ES-I3 (cell line): ENCODE data around the gene GALNT16.
"Not testable (repeated sequence)": the region's sequence is repeated elsewhere in the genome, so short reads cannot be mapped to it uniquely, and the experiment has no call there.

Source experiments
- H3K36me3 ChIP-seq: 2 replicates; pipeline ENCODE4 v1.6.1; 2013; ENCODE audit warnings: mild to moderate bottlenecking, low read length, control low read depth, moderate library complexity; ENCODE audit not compliant: insufficient read depth
- H3K4me1 ChIP-seq: 2 replicates; pipeline ENCODE4 v1.6.1; 2013; ENCODE audit warnings: mild to moderate bottlenecking, control low read depth, low read length; ENCODE audit not compliant: insufficient read depth
- H3K9ac ChIP-seq: 2 replicates; pipeline ENCODE4 v1.6.1; 2013; ENCODE audit warnings: low read depth, mild to moderate bottlenecking, low read length, moderate library complexity
- H3K9me3 ChIP-seq: 2 replicates; pipeline ENCODE4 v1.6.1; 2013; ENCODE audit warnings: mild to moderate bottlenecking, low read length, moderate library complexity; ENCODE audit not compliant: control insufficient read depth, insufficient read depth

GALNT16 gene

DNA sequence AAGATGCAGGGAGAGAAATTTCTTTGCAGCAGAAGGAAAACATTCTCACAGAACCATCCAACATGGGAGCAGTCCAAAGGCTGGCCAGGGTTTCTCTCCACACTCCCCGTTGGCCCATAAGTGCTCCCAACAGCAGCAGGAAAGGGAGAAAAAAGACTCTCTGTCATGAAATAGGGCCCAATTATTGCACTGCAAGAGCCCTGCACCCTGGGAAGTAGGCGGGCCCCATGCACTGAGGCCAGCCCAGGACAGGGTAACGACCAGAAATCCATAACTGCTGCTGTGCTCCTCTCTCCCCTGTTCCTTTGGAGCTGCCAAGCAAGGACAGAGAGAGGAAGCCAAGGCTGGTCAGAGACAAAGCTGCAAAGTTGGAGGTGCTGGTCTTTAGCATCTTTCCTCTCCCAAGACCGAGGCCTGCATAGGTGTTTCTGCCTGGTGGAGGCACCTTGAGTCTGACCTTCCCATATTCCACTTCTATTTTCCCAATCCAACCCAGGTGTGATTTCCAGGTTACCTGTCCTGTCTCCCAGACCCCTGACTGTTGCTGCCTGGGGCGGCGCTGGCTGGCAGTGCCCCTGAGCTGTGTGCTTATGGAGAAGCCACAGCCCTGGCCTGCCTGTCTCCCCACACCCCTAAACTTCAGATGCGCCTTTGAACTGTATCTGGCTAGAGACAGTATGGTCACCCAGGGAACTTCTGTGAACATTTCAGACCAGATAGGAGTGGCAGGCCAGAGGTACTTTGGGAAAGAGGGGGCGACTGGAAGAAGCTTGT is 6.8 kb downstream of the GALNT16 start:
- H3K9ac ChIP-seq, result no peak overlapping the region

DNA sequence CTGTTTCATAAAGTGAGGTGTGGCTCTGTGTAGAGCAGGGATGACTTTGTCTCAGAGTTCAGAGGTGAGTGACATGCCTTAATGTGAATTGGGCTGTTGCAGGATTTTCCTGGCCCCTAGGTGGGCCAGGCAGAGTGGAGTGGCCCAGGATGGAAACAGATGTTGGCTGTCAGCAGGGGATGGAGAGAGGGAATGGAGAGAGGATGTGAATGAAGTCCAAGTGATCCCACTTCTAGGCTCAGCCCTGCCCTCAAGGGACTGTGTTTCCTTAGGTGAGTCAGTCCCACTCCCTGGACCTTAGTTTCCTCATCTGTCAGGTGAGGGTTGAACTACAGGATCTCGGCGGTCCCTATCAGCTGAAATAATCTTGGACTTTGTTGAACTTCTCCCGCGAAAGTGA is 7.5 kb downstream of the GALNT16 start:
- H3K4me1 ChIP-seq, result no peaks in the 10 kb centered on the region
- no peak overlapping the region for H3K9ac ChIP-seq
- no peaks in the 10 kb centered on the region for H3K9me3 ChIP-seq
- no peaks in the 10 kb centered on the region for H3K36me3 ChIP-seq

More for the DNA sequence above, 6.8 kb downstream of the GALNT16 start:
- no peaks in the 10 kb centered on the region for H3K4me1 ChIP-seq
- H3K9me3 ChIP-seq, result no peaks in the 10 kb centered on the region
- no peaks in the 10 kb centered on the region for H3K36me3 ChIP-seq

DNA sequence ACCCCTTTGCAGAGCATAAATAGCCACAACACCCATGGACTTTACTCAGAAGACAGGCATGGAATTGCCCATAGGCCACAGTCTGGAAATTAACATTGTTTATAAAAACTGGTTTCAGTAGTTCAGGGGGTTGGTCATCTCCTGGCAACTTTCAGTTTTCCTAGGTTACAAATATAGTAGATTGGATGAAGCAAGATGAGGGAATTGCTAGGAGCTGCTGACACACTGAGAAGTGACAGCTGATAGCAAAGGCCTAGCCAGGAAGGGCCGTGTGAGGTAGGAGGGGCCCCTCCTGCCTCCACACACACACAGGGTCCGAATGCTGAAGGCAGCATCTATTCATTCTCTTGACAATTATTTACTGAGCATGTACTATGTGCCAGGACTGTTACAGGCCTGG is 8.3 kb downstream of the GALNT16 start:
- H3K9me3 ChIP-seq, result no peaks in the 10 kb centered on the region
- H3K36me3 ChIP-seq, result no peaks in the 10 kb centered on the region
- H3K4me1 ChIP-seq, result no peaks in the 10 kb centered on the region
- no peak overlapping the region for H3K9ac ChIP-seq

DNA sequence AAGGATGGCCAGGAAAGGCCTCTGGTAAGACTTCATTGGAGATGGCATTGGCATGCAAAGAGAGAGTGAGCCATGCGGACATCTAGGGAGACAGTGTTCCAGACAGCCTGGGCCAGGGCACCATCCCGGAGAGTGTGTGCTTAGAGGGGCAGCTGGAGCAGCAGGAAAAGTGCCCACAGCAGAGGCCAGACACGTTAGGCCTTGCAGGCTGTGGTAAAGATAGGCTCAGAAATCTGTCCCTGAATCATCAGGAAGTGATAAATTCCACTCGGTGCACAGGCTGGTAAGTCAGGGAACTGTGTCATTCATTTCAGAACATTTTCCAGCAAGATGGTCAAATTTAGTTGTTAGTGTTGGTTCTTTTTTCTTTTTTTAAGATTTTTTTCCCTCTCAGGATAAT is 8.8 kb downstream of the GALNT16 start:
- no peaks in the 10 kb centered on the region for H3K36me3 ChIP-seq
- H3K4me1 ChIP-seq, result no peaks in the 10 kb centered on the region
- no peaks in the 10 kb centered on the region for H3K9me3 ChIP-seq
- H3K9ac ChIP-seq, result no peak overlapping the region

DNA sequence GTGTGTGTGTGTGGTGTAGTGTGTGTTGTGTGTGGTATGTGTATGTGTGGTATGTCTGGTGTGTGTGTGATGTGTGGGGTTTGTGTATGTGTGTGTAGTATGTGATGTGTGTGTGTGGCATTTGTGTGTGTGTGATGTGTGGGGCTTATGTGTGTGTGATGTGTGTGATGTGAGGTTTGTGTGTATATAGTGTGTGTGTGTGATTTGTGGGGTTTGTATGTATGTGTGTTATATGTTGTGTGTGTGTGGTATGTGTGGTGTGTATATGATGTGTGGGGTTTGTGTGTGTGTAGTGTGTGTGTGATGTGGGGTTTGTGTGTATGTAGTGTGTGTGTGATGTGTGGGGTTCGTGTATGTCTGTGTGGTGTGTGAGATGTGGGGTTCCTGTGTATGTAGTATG is 9.4 kb downstream of the GALNT16 start:
- Histone ChIP-seq H3K9me3 (no peaks in the 10 kb centered on the region), H3K36me3 (no peaks in the 10 kb centered on the region), H3K9ac (no peak overlapping the region), H3K4me1 (no peaks in the 10 kb centered on the region)

DNA sequence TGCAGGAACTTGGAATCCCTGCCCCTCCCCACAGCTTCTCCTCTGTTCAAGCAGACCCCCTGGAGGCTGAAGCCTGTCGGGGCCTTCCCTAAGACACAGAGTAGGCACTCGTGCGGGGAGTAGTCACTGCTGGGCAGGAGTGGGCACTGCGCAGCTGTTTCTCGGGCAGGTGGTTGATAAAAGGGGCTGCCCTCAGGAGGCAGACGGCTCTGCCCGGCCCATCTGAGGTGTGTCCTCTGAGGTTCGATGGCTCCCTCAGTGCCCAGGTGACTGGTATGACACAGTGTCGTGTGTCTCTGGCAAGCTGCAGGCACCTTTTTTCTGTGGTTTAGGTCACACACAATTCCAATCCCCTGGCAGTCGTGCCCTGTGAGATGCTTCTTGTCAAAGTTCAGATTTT is 10.1 kb downstream of the GALNT16 start:
- H3K9me3 ChIP-seq, result no peaks in the 10 kb centered on the region
- H3K4me1 ChIP-seq, result no peaks in the 10 kb centered on the region
- H3K9ac ChIP-seq, result no peak overlapping the region
- no peaks in the 10 kb centered on the region for H3K36me3 ChIP-seq

DNA sequence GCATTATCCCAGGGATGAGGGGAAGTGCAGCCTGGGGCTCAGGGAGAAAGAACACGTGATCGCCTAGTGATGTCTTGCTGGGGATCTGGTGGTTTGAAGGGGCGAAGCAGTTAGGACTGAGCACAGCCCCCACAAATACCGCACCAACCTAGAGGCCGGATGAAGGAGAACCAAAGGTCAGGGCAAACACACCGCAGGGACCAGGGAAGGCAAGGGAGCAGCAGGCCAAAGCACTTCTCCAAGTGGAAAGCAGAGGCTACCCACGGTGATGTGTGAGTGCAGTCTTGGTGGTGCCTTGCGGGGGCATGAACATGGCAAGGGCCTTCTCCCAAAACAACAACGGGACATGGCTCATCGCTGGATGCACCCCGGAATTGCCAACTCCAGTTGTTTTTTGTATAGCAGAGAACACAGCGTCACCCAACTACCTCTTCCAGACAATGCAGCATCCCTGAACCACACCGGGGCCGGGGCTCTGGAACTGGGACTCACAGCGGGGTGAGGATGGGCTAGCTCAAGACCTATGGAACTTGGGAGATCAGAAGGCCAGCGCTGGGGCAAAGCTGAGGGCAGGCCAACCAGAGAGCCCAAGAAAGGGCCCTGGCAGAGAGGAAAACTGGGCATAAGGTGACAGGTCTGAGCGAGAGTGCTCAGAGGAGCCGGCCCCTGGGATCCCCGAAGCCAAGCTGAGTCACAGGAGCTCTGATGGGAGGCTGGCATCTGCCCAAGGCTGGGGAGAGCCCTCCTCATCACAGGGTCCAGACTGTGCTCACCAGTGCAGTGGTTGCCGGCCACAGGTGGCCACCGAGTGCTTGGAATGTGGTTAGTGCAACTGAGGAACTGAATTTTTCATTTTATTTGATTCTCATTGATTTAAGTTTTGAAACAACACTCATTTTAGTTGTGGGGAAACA is 11.1 kb downstream of the GALNT16 start:
- Histone ChIP-seq H3K9me3 (no peaks in the 10 kb centered on the region), H3K9ac (no peak overlapping the region), H3K36me3 (no peaks in the 10 kb centered on the region), H3K4me1 (no peaks in the 10 kb centered on the region)

DNA sequence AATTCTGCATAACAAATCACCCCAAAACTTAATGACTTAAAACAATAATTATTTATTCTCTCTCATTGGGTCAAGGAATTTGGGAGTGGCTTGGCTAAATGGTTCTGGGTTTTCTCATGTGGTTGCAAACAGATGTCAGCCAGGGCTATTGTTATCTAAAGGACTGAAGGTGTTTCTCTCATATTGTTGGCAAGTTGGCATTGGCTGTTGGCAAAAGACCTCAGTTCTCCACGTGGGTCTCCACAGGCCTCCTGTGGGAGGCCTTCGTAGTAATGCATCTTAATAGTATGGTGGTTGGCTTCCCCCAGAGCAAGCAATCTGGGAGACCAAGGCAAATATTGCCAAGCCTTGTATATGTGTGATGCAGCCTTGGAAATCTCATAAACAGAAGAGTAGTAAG is 14.4 kb downstream of the GALNT16 start:
- Histone ChIP-seq H3K36me3 (no peaks in the 10 kb centered on the region), H3K9me3 (no peaks in the 10 kb centered on the region), H3K4me1 (no peaks in the 10 kb centered on the region), H3K9ac (no peak overlapping the region)

DNA sequence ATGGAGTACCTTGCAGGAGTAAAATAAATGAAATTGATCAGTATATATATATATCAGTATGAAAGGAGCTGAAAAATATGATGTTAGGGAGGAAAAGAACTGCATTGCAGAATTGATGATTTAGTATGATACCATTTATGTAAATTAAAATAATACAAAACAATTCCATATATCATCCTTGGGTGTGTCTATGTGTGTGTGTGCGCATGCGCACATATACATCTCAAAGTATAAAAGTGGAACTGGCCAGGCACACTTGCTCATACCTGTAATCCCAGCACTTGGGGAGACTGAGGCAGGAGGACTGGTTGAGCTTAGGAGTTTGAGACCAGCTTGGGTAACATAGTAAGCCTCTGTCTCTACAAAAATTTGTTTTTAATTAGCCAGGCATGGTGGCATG is 15.4 kb downstream of the GALNT16 start:
- Histone ChIP-seq H3K9ac (no peak overlapping the region), H3K9me3 (no peaks in the 10 kb centered on the region), H3K4me1 (no peaks in the 10 kb centered on the region), H3K36me3 (no peaks in the 10 kb centered on the region)

DNA sequence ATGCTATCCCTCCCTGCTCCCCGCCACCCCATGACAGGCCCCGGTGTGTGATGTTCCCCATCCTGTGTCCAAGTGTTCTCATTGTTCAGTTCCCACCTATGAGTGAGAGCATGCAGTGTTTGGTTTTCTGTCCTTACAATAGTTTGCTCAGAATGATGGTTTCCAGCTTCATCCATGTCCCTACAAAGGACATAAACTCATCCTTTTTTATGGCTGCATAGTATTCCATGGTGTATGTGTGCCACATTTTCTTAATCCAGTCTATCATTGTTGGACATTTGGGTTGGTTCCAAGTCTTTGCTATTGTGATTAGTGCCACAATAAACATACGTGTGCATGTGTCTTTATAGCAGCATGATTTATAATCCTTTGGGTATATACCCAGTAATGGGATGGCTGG is 17.4 kb downstream of the GALNT16 start:
- H3K9ac ChIP-seq, H3K4me1 ChIP-seq, H3K36me3 ChIP-seq, H3K9me3 ChIP-seq: not testable (repeated sequence)

DNA sequence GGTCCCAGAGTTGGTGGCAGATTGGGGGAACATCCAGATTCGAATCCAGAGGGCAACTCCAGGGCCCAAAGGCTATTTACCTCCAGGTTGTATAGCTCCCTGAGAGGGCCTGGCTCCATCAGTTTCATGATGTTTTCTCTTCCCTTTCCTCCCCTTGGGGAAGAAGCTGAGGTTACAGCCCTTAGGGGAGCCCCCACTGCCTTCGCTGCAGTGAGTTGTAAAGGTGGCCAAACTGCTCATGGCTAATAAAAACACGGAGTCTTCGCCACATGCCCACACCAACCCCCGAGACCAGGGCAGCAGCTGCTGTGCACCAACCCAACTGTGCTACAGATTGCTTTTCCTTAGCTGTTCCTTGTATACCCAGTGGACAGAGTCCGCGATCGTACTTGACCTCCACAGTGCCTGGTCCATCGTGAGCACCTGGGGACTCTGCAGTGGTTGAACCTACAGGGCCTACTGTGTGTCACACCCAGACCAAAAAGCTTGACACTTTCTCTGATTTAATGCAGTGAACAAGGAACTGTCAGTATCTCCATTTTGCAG is 20.9 kb downstream of the GALNT16 start:
- Histone ChIP-seq H3K4me1 (no peaks in the 10 kb centered on the region), H3K9me3 (no peaks in the 10 kb centered on the region), H3K36me3 (no peaks in the 10 kb centered on the region), H3K9ac (no peak overlapping the region)

DNA sequence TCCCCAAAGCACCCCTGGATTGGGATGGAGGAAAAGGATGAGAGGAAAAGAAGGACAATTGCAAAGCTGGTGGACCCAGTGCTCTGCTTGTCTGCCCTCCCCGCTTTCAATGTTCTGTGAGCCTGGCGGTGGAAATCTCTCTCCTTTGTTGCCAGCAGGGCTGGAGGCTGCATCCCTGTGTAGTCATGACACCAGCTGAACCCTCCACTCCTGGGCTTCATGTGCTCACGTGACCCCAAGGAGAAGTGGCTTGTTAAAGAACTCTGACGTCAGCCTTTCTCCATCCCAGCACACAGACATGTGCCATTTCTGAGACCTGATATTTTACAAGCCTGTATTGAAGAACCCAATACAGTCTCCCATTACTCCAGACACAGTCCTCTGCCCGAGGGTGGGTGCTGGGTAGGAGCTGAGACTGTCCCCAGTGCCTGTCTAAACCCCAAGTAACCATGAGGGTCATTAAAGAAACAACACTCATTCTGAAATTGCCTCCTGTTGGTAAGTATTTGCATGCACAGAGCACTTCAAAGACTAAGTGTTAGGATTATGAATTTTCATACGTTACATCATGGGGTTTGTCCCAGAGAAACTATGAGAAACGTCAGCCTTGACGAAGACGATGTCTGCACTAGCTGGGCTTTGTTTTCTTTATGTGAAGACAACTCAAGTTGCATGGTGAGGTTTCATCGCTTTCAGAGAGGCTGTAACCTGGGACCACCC is 21.7 kb downstream of the GALNT16 start:
- Histone ChIP-seq H3K4me1 (no peaks in the 10 kb centered on the region), H3K9ac (no peak overlapping the region), H3K36me3 (no peaks in the 10 kb centered on the region), H3K9me3 (no peaks in the 10 kb centered on the region)

DNA sequence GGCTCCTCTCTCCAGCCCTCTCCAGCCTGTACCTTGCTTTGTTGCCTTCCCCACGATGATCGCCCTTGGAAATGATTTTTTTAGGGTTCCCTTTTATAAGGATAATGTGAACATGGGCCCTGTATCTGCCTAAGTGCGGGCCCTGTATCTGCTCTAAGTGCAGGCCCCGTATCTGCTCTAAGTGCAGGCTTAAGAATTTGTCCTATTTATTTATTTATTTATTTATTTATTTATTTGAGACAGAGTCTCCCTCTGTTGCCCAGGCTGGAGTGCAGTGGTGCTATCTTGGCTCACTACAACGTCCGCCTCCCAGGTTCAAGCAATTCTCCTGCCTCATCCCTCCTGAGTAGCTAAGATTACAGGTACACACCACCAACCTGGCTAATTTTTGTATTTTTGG is 22.5 kb downstream of the GALNT16 start:
- Histone ChIP-seq H3K9ac (no peak overlapping the region), H3K4me1 (no peaks in the 10 kb centered on the region), H3K36me3 (no peaks in the 10 kb centered on the region), H3K9me3 (no peaks in the 10 kb centered on the region)

DNA sequence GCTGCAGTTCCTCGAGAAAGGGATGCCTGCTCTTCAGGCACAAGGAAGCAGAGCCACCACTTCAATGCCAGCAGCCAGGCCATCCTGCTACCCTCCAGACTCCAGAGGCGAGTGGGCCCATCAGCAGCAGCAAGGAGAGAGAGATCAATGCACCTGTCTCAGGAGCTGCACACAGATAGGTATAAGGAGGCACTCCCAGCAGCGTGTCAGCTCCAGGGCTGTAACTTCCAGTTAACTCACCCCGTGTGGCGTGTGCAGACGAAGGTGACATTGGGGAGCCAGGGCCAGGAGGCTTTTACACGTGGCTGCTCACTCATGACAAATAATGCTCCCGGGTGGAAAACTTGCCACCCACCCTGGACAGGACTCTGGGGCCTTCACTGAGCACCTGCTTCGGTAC is 24.2 kb downstream of the GALNT16 start:
- no peaks in the 10 kb centered on the region for H3K36me3 ChIP-seq
- no peaks in the 10 kb centered on the region for H3K9me3 ChIP-seq
- no peak overlapping the region for H3K9ac ChIP-seq
- peaks cover 6% of the 10 kb centered on the region for H3K4me1 ChIP-seq
